Measurements from ENCODE around the gene ICE1. TPM values are rescaled to one million over a fixed set of nuclear protein-coding genes. Genes with fewer than 3 reads are reported as not detected.
"Not testable (repeated sequence)": the region's sequence is repeated elsewhere in the genome, so short reads cannot be mapped to it uniquely, and the experiment has no call there.

ICE1 gene
- total RNA-seq, 2 donors from 2014 or later, result 17.2 to 18.5 TPM

DNA sequence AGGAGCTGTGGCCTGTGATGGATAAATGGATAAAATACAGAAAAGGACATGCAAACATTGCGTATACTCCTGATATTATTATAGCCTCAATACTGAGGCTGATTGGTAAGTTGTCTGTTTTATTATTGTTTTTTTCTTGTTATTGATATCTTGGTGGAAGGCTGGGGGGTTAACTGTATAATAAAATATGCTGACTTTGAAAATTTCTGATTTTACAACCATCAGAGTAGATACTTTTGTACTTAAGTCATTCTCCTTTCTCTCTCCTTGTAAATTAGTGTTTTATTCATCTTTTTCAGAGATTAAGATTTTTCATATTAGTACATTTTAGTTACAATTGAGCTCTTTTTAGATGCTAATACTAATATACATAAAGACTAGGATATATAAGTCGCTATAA lies 53.5 kb downstream of the ICE1 start:
- H3K4me3 ChIP-seq, result no peak overlapping the region
- no peak for DNase-seq (ENCODE audit: low spot score)
- no peaks in the 10 kb centered on the region for H3K9me3 ChIP-seq
- peaks cover 40% of the 10 kb centered on the region for H3K36me3 ChIP-seq
- no peaks in the 10 kb centered on the region for H3K4me1 ChIP-seq
- no peaks in the 10 kb centered on the region for H3K27me3 ChIP-seq
- no peak overlapping the region for H3K27ac ChIP-seq
- TF ChIP-seq, protein P1, sequence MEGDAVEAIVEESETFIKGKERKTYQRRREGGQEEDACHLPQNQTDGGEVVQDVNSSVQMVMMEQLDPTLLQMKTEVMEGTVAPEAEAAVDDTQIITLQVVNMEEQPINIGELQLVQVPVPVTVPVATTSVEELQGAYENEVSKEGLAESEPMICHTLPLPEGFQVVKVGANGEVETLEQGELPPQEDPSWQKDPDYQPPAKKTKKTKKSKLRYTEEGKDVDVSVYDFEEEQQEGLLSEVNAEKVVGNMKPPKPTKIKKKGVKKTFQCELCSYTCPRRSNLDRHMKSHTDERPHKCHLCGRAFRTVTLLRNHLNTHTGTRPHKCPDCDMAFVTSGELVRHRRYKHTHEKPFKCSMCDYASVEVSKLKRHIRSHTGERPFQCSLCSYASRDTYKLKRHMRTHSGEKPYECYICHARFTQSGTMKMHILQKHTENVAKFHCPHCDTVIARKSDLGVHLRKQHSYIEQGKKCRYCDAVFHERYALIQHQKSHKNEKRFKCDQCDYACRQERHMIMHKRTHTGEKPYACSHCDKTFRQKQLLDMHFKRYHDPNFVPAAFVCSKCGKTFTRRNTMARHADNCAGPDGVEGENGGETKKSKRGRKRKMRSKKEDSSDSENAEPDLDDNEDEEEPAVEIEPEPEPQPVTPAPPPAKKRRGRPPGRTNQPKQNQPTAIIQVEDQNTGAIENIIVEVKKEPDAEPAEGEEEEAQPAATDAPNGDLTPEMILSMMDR (IDR thresholded peaks at IDR 0.05), result no peak

DNA sequence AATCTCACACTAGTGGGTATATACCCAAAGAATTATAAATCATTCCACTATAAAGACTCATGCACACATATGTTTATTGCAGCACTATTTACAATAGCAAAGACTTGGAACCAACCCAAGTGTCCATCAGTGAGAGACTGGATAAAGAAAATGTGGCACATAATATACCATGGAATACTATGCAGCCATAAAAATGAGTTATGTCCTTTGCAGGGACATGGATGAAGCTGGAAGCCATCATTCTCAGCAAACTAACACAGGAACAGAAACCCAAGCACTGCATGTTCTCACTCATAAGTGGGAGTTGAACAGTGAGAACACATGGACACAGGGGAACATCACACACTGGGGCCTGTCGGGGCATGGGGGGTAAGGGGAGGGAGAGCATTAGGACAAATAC lies 57.1 kb downstream of the ICE1 start:
- not testable (repeated sequence) for H3K9me3 ChIP-seq; H3K4me1 ChIP-seq; H3K27me3 ChIP-seq; H3K4me3 ChIP-seq; H3K27ac ChIP-seq; DNase-seq (ENCODE audit: low spot score)
- peaks cover 41% of the 10 kb centered on the region for H3K36me3 ChIP-seq

DNA sequence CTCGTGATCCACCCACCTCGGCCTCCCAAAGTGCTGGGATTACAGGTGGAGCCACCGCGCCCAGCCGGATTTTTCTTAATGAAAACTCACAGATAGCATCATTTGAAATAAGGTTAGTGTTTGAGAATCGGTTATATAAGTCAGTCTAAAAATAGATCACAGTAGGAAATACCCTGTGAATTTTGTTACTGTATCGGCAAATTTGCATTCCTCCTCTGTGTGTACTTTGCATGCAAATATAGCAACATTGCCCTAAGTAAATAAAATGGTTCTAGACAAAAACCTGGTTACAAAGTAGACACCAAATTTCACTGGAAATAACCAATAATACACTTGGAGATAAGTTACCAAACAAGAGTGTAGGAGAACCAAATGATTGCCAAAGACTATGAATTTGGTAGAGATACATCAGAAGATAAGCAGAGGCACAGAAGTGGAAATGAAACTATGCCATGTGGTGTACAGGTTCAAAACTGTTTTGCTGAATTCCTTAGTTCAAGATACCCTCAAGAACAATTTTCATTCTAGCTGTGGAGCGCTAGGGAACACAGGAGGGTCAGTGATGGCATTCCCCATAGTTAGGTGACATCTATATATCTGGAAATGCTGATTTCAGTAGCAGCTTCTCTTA lies 58.1 kb downstream of the ICE1 start:
- Histone ChIP-seq H3K36me3 (peaks cover 31% of the 10 kb centered on the region), H3K9me3 (no peaks in the 10 kb centered on the region), H3K4me3 (no peak overlapping the region), H3K27me3 (no peaks in the 10 kb centered on the region), H3K27ac (no peak overlapping the region), H3K4me1 (no peaks in the 10 kb centered on the region)
- no peak for DNase-seq (ENCODE audit: low spot score)
- TF ChIP-seq, protein P1 (IDR thresholded peaks at IDR 0.05), result no peak

DNA sequence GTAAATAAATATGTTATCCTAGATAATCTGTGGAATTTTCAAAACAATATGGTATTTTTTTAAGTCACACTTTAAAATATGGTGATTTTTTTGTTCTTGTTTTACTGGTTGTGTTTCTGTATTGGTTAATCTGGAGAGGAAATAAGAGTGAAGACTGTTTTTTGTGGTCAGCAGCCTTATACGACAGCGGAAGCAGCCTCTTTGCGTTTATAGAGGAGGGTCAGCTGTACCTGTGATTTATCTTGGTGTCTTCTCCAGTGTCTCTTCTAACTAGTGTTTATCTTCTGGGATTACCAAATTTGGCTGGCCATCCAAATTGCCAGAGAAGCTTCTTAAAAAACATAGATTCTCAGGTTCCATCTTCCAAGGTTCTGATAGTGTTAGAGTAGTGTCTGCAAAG lies 58.7 kb downstream of the ICE1 start:
- Histone ChIP-seq H3K4me1 (no peaks in the 10 kb centered on the region), H3K4me3 (no peak overlapping the region), H3K36me3 (peaks cover 24% of the 10 kb centered on the region), H3K9me3 (no peaks in the 10 kb centered on the region), H3K27me3 (no peaks in the 10 kb centered on the region), H3K27ac (no peak overlapping the region)
- no peak for DNase-seq (ENCODE audit: low spot score)
- TF ChIP-seq, protein P1 (IDR thresholded peaks at IDR 0.05), result no peak

DNA sequence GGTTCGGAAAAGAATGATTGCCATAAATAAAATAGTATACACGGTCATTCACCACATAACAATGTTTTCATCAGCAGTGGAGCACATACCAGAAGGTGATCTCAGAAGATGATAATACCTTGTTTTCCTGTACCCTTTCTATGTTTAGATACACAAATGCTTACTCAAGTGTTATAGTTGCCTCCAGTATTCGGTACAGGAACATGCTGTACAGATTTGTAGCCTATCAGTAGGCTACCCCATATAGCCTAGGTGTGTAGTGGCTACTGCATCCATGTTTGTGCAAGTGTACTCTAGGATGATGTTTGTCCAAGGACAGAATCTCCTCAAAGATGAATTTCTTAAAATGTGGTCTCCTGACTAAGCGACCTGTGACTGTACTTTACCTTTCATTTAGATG lies 59.2 kb downstream of the ICE1 start:
- no peak overlapping the region for H3K27ac ChIP-seq
- H3K36me3 ChIP-seq, result peaks cover 23% of the 10 kb centered on the region
- H3K27me3 ChIP-seq, result no peaks in the 10 kb centered on the region
- H3K4me1 ChIP-seq, result no peaks in the 10 kb centered on the region
- TF ChIP-seq, protein P1 (IDR thresholded peaks at IDR 0.05), result no peak
- DNase-seq (ENCODE audit: low spot score), result no peak
- no peaks in the 10 kb centered on the region for H3K9me3 ChIP-seq
- H3K4me3 ChIP-seq, result no peak overlapping the region

DNA sequence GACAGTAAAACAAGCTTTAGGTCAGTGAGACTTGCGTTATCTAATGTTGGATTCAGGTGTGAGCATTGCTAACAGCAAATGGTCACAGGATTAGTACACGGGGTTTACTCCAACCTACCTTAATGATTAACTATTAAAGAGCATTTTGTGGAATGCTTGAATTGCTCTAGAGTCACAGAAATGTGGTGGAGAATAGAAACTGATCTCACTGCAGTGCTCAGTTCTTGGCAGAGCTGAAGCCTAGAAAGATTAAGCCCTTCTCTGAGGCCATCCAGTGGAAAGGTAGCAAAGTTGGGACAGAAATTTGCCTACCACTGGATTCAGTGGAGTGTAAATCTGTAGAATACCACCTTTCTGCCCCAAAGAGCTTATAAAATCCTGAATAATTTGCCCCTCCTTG lies 60.9 kb downstream of the ICE1 start:
- Histone ChIP-seq H3K36me3 (peaks cover 16% of the 10 kb centered on the region), H3K27me3 (no peaks in the 10 kb centered on the region), H3K4me3 (no peak overlapping the region), H3K4me1 (no peaks in the 10 kb centered on the region), H3K9me3 (no peaks in the 10 kb centered on the region), H3K27ac (no peak overlapping the region)
- TF ChIP-seq, protein P1 (IDR thresholded peaks at IDR 0.05), result no peak
- no peak for DNase-seq (ENCODE audit: low spot score)

All from right atrium auricular region (tissue), 2 donors.